ENCODE data around the gene SYNGR1. TPM values are rescaled to one million over a fixed set of nuclear protein-coding genes. Genes with fewer than 3 reads are reported as not detected.

Gene SYNGR1
- total and polyA plus RNA-seq, 2 of the 8 experiments (the other 6 are each of a cell fraction or from before 2014, with no cell fraction given): 32.5 to 84.7 TPM

- no peak overlapping the region for H3K23ac ChIP-seq (ENCODE audit: insufficient read length)
- H2AFZ ChIP-seq (ENCODE audit: low read length): no peak overlapping the region
- H2BK120ac ChIP-seq (replicated peaks; ENCODE audit: low read depth, low read length): no peak overlapping the region
- H2BK5ac ChIP-seq (ENCODE audit: low read depth, low read length): no peak overlapping the region
- H3K56ac ChIP-seq (replicated peaks; ENCODE audit: insufficient read length, low read depth, low read length): no peak overlapping the region
- H3K36me3 ChIP-seq (ENCODE audit: control insufficient read depth in 2 of 4, insufficient read depth in 4 of 4, low read length in 3 of 4): peaks cover 2 to 35% (median 12%) of the 10 kb centered on the region in 4 experiments; a peak in 6 of 8 replicates
- H3K4me3 ChIP-seq (ENCODE audit: extremely low read depth in 1 of 4, insufficient read depth in 2 of 4, low read depth in 3 of 4, low read length in 4 of 4): no peak overlapping the region
- H3K79me2 ChIP-seq (ENCODE audit: control insufficient read depth in 1 of 2, insufficient read depth in 2 of 2, low read length in 2 of 2): no peaks in the 10 kb centered on the region
- H3K4me2 ChIP-seq (ENCODE audit: insufficient read depth in 1 of 2, low read depth in 2 of 2, low read length in 2 of 2): no peak overlapping the region
- H2BK20ac ChIP-seq (ENCODE audit: low read length): no peak overlapping the region
- no peaks in the 10 kb centered on the region for H3K79me1 ChIP-seq (ENCODE audit: low read depth, low read length)
- no peak overlapping the region for H2BK12ac ChIP-seq (ENCODE audit: low read depth, low read length)
- CTCF ChIA-PET (ENCODE audit: partially characterized antibody): interaction anchor here (1.1 to 3.2 kb wide), 4 partner anchors 9 to 73 kb away, joined by 3 to 10 read pairs (median 4); no protein-coding TSS in a partner anchor
- FAIRE-seq: no peak
- no peak for DNase-seq (ENCODE audit: low read depth in 1 of 2, low spot score in 2 of 2)
- H4K8ac ChIP-seq (ENCODE audit: extremely low read depth, insufficient read depth, low read length): no peak overlapping the region
- H3K9me3 ChIP-seq (ENCODE audit: insufficient read depth in 2 of 2, low read depth in 1 of 2, low read length in 1 of 2): no peaks in the 10 kb centered on the region
- H3K18ac ChIP-seq (ENCODE audit: extremely low read depth, low read length): no peak overlapping the region
- no peak overlapping the region for H4K5ac ChIP-seq (ENCODE audit: insufficient read length, low read depth, low read length)
- no peak overlapping the region for H3K14ac ChIP-seq (ENCODE audit: insufficient read length)
- POLR2A ChIA-PET (ENCODE audit: partially characterized antibody): no interaction called here
- H3K27ac ChIP-seq (ENCODE audit: low read depth, low read length): no peak overlapping the region
- peaks cover 0 to 2% of the 10 kb centered on the region in 2 experiments for H4K20me1 ChIP-seq (replicated peaks in 1 of 2; ENCODE audit: control insufficient read depth in 1 of 2, insufficient read depth in 2 of 2, low read length in 2 of 2)
- WGBS, 2 experiments (ENCODE audit: extremely low coverage in 1 of 2, insufficient coverage in 1 of 2, insufficient read length in 1 of 2, insufficient replicate concordance in 2 of 2, low coverage in 1 of 2, low lambda C conversion rate in 2 of 2, missing lambda C conversion rate in 1 of 2): 93% methylated on average over 5 of the region's 5 CpGs; no CpG with 5 or more reads in 1 of the 2 experiments
- H2AK5ac ChIP-seq (ENCODE audit: low read depth, low read length): no peak overlapping the region
- no peak overlapping the region for H2BK15ac ChIP-seq (ENCODE audit: low read length)
- no peaks in the 10 kb centered on the region for H3K4me1 ChIP-seq (replicated peaks in 1 of 4; ENCODE audit: control insufficient read depth in 3 of 4, insufficient read depth in 4 of 4, low read length in 3 of 4)
- H3K23me2 ChIP-seq (ENCODE audit: low read depth, low read length): no peaks in the 10 kb centered on the region
- H4K91ac ChIP-seq (replicated peaks; ENCODE audit: insufficient read length, low read length): no peak overlapping the region
- no peak overlapping the region for H3K4ac ChIP-seq (replicated peaks; ENCODE audit: insufficient read length, low read depth, low read length)
- no peak overlapping the region for H3K9ac ChIP-seq (replicated peaks in 1 of 4; ENCODE audit: extremely low read depth in 1 of 4, low read depth in 3 of 4, low read length in 3 of 4)
- no peaks in the 10 kb centered on the region for H3K27me3 ChIP-seq (replicated peaks in 1 of 4; ENCODE audit: control insufficient read depth in 3 of 4, extremely low read depth in 1 of 4, insufficient read depth in 3 of 4, low read length in 3 of 4)
- no peak for TF ChIP-seq KDM1A (IDR thresholded peaks at IDR 0.05; ENCODE audit: borderline replicate concordance, low read length)
- no peak for TF ChIP-seq CTBP2 (IDR thresholded peaks at IDR 0.05; ENCODE audit: borderline replicate concordance, insufficient read depth, insufficient read length, low read length)
- TF ChIP-seq RAD21 (IDR thresholded peaks at IDR 0.05 in 1 of 2, conservative IDR thresholded peaks at IDR 0.05 in 1 of 2; ENCODE audit: low read depth in 2 of 2, low read length in 2 of 2): no peak
Measured at GRCh38 chr22:39419911-39420310, 70.1 kb downstream of the SYNGR1 start.
